Stomach smooth muscle (tissue), 2 donors: ENCODE results near the gene PIK3CD.

Experiments
- H3K27ac ChIP-seq: one replicate; pipeline ENCODE4 v1.7.0; 2013; ENCODE audit warnings: mild to moderate bottlenecking, low read length, inconsistent platforms
- H3K27me3 ChIP-seq, 2 donors: one replicate each; pipeline ENCODE4 v1.7.0; 2013; ENCODE audit warnings: low read length in 2 of 2; ENCODE audit not compliant: insufficient read depth in 2 of 2, control insufficient read depth in 1 of 2
- H3K36me3 ChIP-seq, 2 donors: one replicate each; pipeline ENCODE4 v1.7.0; 2013; ENCODE audit warnings: low read length in 2 of 2; ENCODE audit not compliant: control insufficient read depth in 2 of 2, insufficient read depth in 2 of 2
- H3K4me1 ChIP-seq: one replicate; pipeline ENCODE4 v1.7.0; 2013; ENCODE audit warnings: low read length; ENCODE audit not compliant: control insufficient read depth, insufficient read depth
- H3K4me3 ChIP-seq, 2 donors: one replicate each; pipeline ENCODE4 v1.7.0; 2013; ENCODE audit warnings: low read length in 2 of 2
- H3K9ac ChIP-seq, 2 donors: one replicate each; pipeline ENCODE4 v1.7.0; 2013; ENCODE audit warnings: low read length in 2 of 2, mild to moderate bottlenecking in 1 of 2
- H3K9me3 ChIP-seq, 2 donors: one replicate each; pipeline ENCODE4 v1.7.0; 2013; ENCODE audit warnings: low read length in 2 of 2; ENCODE audit not compliant: control insufficient read depth in 2 of 2
- donor health status: healthy.
- donor health status: Pancreatic carcinoma.

Gene PIK3CD

GRCh38 chr1:9676815-9677393, 25.4 kb downstream of the PIK3CD start:
- no peaks in the 10 kb centered on the region for H3K27me3 ChIP-seq
- H3K27ac ChIP-seq, result no peak overlapping the region
- no peaks in the 10 kb centered on the region for H3K9me3 ChIP-seq
- no peaks in the 10 kb centered on the region for H3K4me1 ChIP-seq
- no peaks in the 10 kb centered on the region for H3K36me3 ChIP-seq
- H3K9ac ChIP-seq, result no peak overlapping the region
- H3K4me3 ChIP-seq, result no peak overlapping the region

- no peak overlapping the region for H3K9ac ChIP-seq
- no peaks in the 10 kb centered on the region for H3K9me3 ChIP-seq
- H3K4me3 ChIP-seq, result no peak overlapping the region
- no peaks in the 10 kb centered on the region for H3K36me3 ChIP-seq
- H3K27me3 ChIP-seq, result no peaks in the 10 kb centered on the region
- H3K4me1 ChIP-seq, result no peaks in the 10 kb centered on the region
- no peak overlapping the region for H3K27ac ChIP-seq
These were observed 28.6 kb downstream of the PIK3CD start for GRCh38 chr1:9680091-9680490.

DNA sequence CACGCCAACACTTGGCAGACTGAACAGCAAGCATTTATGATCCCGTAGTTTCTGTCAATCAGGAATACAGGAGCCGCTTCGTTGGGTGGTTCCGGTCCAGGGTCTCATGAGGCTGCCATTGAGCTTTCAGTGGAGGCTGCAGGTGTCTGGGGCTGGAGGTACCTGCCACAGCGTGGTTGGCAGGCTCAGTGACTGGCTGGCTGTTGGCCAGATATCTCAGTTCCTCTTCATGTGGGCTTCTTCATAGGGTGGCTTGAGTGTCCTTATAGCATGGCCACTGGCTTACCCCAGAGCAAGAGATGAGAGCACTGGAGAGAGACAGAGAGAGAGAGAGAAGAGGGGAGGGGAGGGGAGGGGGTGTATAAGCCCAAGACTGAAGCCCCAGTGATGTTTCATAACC, 29.3 kb downstream of the PIK3CD start:
- Histone ChIP-seq H3K4me1 (no peaks in the 10 kb centered on the region), H3K27ac (no peak overlapping the region), H3K9me3 (no peaks in the 10 kb centered on the region), H3K9ac (no peak overlapping the region), H3K36me3 (no peaks in the 10 kb centered on the region), H3K27me3 (no peaks in the 10 kb centered on the region), H3K4me3 (no peak overlapping the region)

DNA sequence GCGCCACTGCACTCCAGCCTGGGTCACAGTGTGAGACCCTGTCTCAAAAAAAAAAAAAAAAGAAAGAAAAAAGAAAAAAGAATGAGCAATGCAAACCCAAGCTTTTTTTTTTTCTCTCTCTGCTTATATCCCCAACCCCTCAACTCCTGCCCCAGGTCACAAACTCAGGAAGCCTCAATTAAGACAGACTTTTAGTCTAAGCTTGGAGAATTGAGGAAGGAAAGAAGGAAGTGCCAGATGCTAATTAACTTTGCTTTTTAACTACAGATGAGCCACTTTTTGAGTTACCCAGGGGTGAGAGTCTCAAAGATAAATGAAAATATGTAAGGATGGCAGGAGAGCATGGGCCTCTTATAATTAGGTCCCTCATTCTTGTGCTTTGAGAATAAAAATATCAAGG, 33.3 kb downstream of the PIK3CD start:
- H3K4me3 ChIP-seq, result no peak overlapping the region
- H3K36me3 ChIP-seq, result no peaks in the 10 kb centered on the region
- H3K27me3 ChIP-seq, result no peaks in the 10 kb centered on the region
- no peaks in the 10 kb centered on the region for H3K9me3 ChIP-seq
- H3K27ac ChIP-seq, result no peak overlapping the region
- H3K9ac ChIP-seq, result no peak overlapping the region
- peaks cover 22% of the 10 kb centered on the region for H3K4me1 ChIP-seq

GRCh38 chr1:9687120-9687873, 35.8 kb downstream of the PIK3CD start:
- H3K36me3 ChIP-seq, result no peaks in the 10 kb centered on the region
- H3K4me1 ChIP-seq, result peaks cover 32% of the 10 kb centered on the region
- no peak overlapping the region for H3K27ac ChIP-seq
- H3K9ac ChIP-seq, result peak overlapping the region; percentile 36 to 52
- no peaks in the 10 kb centered on the region for H3K27me3 ChIP-seq
- H3K4me3 ChIP-seq, result peak overlapping the region; percentile 75 to 77
- H3K9me3 ChIP-seq, result no peaks in the 10 kb centered on the region

DNA sequence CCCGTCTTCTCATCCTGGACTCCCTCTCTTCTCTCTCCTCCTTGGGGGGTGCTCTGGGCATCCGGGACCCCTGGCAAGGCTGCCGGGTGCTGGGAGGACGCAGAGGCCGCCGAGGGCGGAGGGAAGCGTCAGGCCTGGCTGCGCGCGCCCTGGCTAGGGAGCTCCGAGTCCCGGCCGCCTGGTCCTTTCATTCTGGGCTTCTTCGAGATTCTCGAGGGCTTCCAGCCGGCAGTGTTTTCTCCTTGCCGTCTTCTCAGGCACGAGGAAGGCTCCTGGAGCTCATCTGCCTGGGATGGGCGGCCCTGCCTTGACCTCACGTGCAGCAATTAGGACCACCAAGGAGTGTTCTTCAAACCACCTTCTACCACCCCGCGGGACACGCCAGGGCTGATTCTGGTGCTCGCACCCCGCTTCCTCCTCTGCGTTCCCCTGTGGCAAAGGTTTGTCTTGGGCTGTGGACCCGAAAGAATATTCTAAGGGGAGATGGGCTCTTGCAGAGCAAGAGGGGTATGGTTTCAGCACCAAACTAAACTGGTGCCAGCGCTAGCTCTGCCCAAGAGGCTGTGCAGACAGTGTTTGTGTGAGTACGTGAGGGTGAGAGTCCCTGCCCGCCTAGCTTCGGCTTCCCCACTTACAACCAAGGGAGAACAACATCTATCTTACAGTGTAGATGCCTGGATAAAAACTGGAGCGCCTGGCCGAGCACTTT, 36.5 kb downstream of the PIK3CD start:
- H3K9ac ChIP-seq, result peak overlapping the region; percentile 36 to 53

GRCh38 chr1:9688599-9688998, 37.1 kb downstream of the PIK3CD start:
- Histone ChIP-seq H3K4me3 (peak overlapping the region; percentile 75 to 77), H3K27ac (no peak overlapping the region), H3K4me1 (peaks cover 32% of the 10 kb centered on the region), H3K36me3 (no peaks in the 10 kb centered on the region), H3K27me3 (no peaks in the 10 kb centered on the region), H3K9me3 (no peaks in the 10 kb centered on the region), H3K9ac (peak overlapping the region in 1 of 2 donors; percentile 53)

More for the DNA sequence above, 36.5 kb downstream of the PIK3CD start:
- Histone ChIP-seq H3K36me3 (no peaks in the 10 kb centered on the region), H3K9me3 (no peaks in the 10 kb centered on the region), H3K27me3 (no peaks in the 10 kb centered on the region), H3K4me1 (peaks cover 32% of the 10 kb centered on the region), H3K27ac (no peak overlapping the region), H3K4me3 (peak overlapping the region; percentile 75 to 77)

GRCh38 chr1:9689011-9689706, 37.6 kb downstream of the PIK3CD start:
- no peaks in the 10 kb centered on the region for H3K36me3 ChIP-seq
- H3K27me3 ChIP-seq, result no peaks in the 10 kb centered on the region
- H3K9ac ChIP-seq, result peak overlapping the region in 1 of 2 donors; percentile 39
- peak overlapping the region; percentile 75 to 77 for H3K4me3 ChIP-seq
- H3K4me1 ChIP-seq, result peaks cover 32% of the 10 kb centered on the region
- no peak overlapping the region for H3K27ac ChIP-seq
- H3K9me3 ChIP-seq, result no peaks in the 10 kb centered on the region

DNA sequence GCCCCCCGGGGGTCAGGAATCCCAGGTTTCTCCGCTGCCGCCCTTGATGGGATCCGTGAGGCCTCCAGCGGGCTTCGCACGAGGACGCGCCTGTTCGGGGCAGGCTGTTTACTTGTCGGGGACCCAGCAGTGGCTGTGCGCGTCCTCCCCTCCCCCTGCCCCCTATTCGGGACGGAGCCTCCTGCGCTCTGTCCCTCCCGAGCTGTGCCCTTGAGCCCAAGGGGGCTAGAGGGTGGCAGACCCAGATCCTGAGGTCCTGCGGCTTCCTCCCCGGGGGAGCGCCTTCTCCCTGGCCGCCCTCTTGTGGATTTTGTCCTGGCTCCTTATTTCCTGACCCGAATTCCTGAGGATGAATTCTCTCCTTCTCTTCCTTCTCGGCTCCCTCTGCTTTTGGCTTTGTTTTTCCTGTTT, 38.4 kb downstream of the PIK3CD start:
- Histone ChIP-seq H3K27ac (no peak overlapping the region), H3K27me3 (no peaks in the 10 kb centered on the region), H3K9me3 (no peaks in the 10 kb centered on the region), H3K4me3 (peak overlapping the region; percentile 59 to 77), H3K9ac (peak overlapping the region in 1 of 2 donors; percentile 44), H3K4me1 (peaks cover 32% of the 10 kb centered on the region), H3K36me3 (no peaks in the 10 kb centered on the region)

DNA sequence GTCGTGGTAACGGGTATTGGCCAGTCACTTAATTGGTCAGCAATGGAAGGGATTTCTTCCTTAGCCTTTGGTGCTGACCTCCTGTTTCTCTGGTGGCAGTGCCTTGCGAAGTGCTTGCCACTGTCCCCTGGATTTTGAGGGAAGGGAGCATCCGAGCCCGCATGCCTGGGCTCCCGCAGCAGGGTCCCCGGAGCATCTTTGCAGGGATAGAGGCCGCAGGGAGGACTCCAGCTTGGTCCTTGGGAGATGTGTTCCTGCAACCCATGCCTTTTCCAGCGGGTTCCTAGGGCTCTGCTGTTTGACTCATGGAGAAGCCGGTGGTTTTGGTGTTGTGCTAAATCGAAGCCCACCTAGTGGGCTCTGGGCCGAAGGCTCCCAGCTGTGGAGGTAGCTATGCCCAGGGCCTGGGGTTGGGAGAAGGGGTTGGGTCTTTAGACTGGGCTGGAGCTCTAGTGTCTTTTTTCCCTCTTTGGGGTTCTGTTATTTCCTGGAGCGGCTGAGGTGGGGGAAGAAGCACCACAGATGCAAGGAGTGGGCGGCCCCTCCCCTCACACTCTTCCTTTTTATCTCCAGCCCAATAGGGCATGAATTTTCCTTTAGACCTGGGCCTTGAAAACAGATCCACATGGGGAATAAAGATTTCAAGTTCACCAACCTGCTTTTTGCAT, 39.0 kb downstream of the PIK3CD start:
- Histone ChIP-seq H3K9me3 (no peaks in the 10 kb centered on the region), H3K4me3 (peak overlapping the region; percentile 59 to 77), H3K27ac (no peak overlapping the region), H3K4me1 (peaks cover 32% of the 10 kb centered on the region), H3K36me3 (no peaks in the 10 kb centered on the region), H3K27me3 (no peaks in the 10 kb centered on the region), H3K9ac (peak overlapping the region in 1 of 2 donors; percentile 44)
